Testis (tissue), 5 donors: ENCODE data around the gene TSPY1. TPM values are rescaled to one million over a fixed set of nuclear protein-coding genes. Genes with fewer than 3 reads are reported as not detected.
"Not testable (repeated sequence)": the region's sequence is repeated elsewhere in the genome, so short reads cannot be mapped to it uniquely, and the experiment has no call there.

Experiments
- DNase-seq: peaks from one replicate; pipeline ENCODE4 v3.0.0-alpha.2; 2019
- H3K27ac ChIP-seq, 2 donors: fragments of 200-600 bp; sonication (generic); one replicate each; pipeline ENCODE4 v1.5.1; 2019
- H3K27me3 ChIP-seq: fragments of 200-600 bp; sonication (generic); one replicate; pipeline ENCODE4 v1.5.1; 2019
- H3K36me3 ChIP-seq: fragments of 200-600 bp; sonication (generic); one replicate; pipeline ENCODE4 v1.5.1; 2017; ENCODE audit warnings: low read depth; ENCODE audit errors: missing control alignments
- H3K4me1 ChIP-seq: fragments of 200-600 bp; sonication (generic); one replicate; pipeline ENCODE4 v1.5.1; 2019
- H3K4me3 ChIP-seq, 2 donors: fragments of 200-600 bp; sonication (generic); one replicate each; pipeline ENCODE4 v1.5.1; 2017 to 2019
- H3K9me3 ChIP-seq: fragments of 200-600 bp; sonication (generic); one replicate; pipeline ENCODE4 v1.5.1; 2017
- WGBS, 2 donors: methylation state at CpG; one replicate each; pipeline ENCODE4 v1.1.5; 2018; 5-methylcytosine and 5-hydroxymethylcytosine counted together
- intact Hi-C: fragments of 100-400 bp; cut with DNase I; formaldehyde crosslinking; loops from one replicate; pipeline ENCODE4 v1.15.1; 2023; ENCODE audit warnings: low total_unique reads
- long read RNA-seq, 2 donors: transcript quantifications; one replicate each; lab custom pipeline, GENCODE V29; 2026
- polyA plus RNA-seq: library from polyadenylated mRNA; stranded (reverse); fragments of 350-450 nt; fragmentation: Illumina TruSeq; extraction: RNeasy Lipid Tissue Mini Kit (QIAGEN cat#74804); gene quantifications from one replicate; pipeline ENCODE4 v1.2.3, GENCODE V29; 2014; ENCODE audit warnings: low read depth, low replicate concordance; ENCODE audit not compliant: insufficient read depth
- total RNA-seq, 2 donors: library from RNA; depleted of rRNA; stranded (reverse); fragments of >200 nt; gene quantifications; one replicate each; pipeline ENCODE4 v1.2.3, GENCODE V29; 2016

Gene TSPY1
- total RNA-seq (1 to 10 TPM; 3.3 to 4.6 TPM), polyA plus RNA-seq (5.1 TPM)
- long read RNA-seq, donor 1, partial matches to known transcripts: 0 of 1 reads
- long read RNA-seq, donor 1, other reads (novel, unspliced or antisense): 0 of 1 reads
- long read RNA-seq, donor 2: 0 reads

GRCh38 chrY:9466655-9467054 is at the start of gene TSPY1:
TSS of gene TSPY1 (plus strand) at chrY:9466955. CDS start at chrY:9467001, 46 bp downstream.
- H3K27ac ChIP-seq, H3K4me1 ChIP-seq, H3K4me3 ChIP-seq, DNase-seq, intact Hi-C loops, H3K36me3 ChIP-seq, H3K27me3 ChIP-seq, H3K9me3 ChIP-seq: not testable (repeated sequence)
- 70% methylated on average over 12 of the region's 25 CpGs; no CpG with 5 or more reads in 1 of the 2 donors for WGBS, 2 donors

GRCh38 chrY:9486967-9487366 is 20.2 kb downstream of the TSPY1 start, which contains the start of gene TSPY9:
TSS of gene TSPY9 (plus strand) at chrY:9487267. CDS start at chrY:9487313, 46 bp downstream.
- H3K27me3 ChIP-seq, H3K4me1 ChIP-seq, H3K4me3 ChIP-seq, H3K36me3 ChIP-seq, intact Hi-C loops, H3K27ac ChIP-seq, H3K9me3 ChIP-seq, DNase-seq: not testable (repeated sequence)
- no CpG with 5 or more reads among the region's 26 CpGs for WGBS, 2 donors

GRCh38 chrY:9504396-9504795 is 37.6 kb downstream of the TSPY1 start:
- H3K4me3 ChIP-seq, H3K9me3 ChIP-seq, H3K27me3 ChIP-seq, H3K27ac ChIP-seq, intact Hi-C loops, DNase-seq, H3K36me3 ChIP-seq, H3K4me1 ChIP-seq: not testable (repeated sequence)
- 53% methylated on average over 3 of the region's 6 CpGs; no CpG with 5 or more reads in 1 of the 2 donors for WGBS, 2 donors

GRCh38 chrY:9516287-9516686 is 49.5 kb downstream of the TSPY1 start:
- 92% methylated on average over 4 of the region's 12 CpGs; no CpG with 5 or more reads in 1 of the 2 donors for WGBS, 2 donors

More at GRCh38 chrY:9516287-9516686, 49.5 kb downstream of the TSPY1 start:
- H3K27me3 ChIP-seq, H3K4me1 ChIP-seq, H3K27ac ChIP-seq, DNase-seq, H3K4me3 ChIP-seq, H3K36me3 ChIP-seq, intact Hi-C loops, H3K9me3 ChIP-seq: not testable (repeated sequence)

Other genes with a start within 250 kb of the TSPY1 start
- gene TSPY4, start 129.5 kb upstream of the TSPY1 start, total RNA-seq: 1 to 10 TPM; 1.5 to 8.3 TPM
- gene TSPY4, start 129.5 kb upstream of the TSPY1 start, polyA plus RNA-seq: 38.4 TPM
- gene TSPY8, start 109.2 kb upstream of the TSPY1 start, total RNA-seq: 1 to 10 TPM; 1.8 to 2.5 TPM
- 3.5 TPM for gene TSPY8, start 109.2 kb upstream of the TSPY1 start, polyA plus RNA-seq
- gene TSPY3, start 68.5 kb upstream of the TSPY1 start, total RNA-seq: 1 to 10 TPM; 5.7 to 6.9 TPM
- 6.0 TPM for gene TSPY3, start 68.5 kb upstream of the TSPY1 start, polyA plus RNA-seq
- gene TSPY9, start 20.3 kb downstream of the TSPY1 start, total RNA-seq: 10 to 100 TPM in 1 of 2 donors, 1 to 10 TPM in 1; 9.0 to 11.6 TPM
- 17.2 TPM for gene TSPY9, start 20.3 kb downstream of the TSPY1 start, polyA plus RNA-seq
- gene TSPY10, start 60.9 kb downstream of the TSPY1 start, total RNA-seq: 1 to 10 TPM; 4.6 to 8.4 TPM
- gene TSPY10, start 60.9 kb downstream of the TSPY1 start, polyA plus RNA-seq: 15.4 TPM